Lower lobe of right lung (tissue), 2 donors: ENCODE measurements around the gene SNCB. TPM values are rescaled to one million over a fixed set of nuclear protein-coding genes. Genes with fewer than 3 reads are reported as not detected.

Experiments
- ATAC-seq, 2 donors: fragments of 200-7000 bp; cut with Tn5 transposase; one replicate each; pipeline ENCODE4 v1.9.1; 2020 to 2022; ENCODE audit warnings: mild to moderate bottlenecking in 2 of 2, moderate library complexity in 2 of 2
- DNase-seq: peaks from one replicate; pipeline ENCODE4 v3.0.0-alpha.2; 2020
- H3K27ac ChIP-seq: fragments of 200-600 bp; one replicate; pipeline ENCODE4 v1.8.0; 2022
- H3K27me3 ChIP-seq: fragments of 200-600 bp; one replicate; pipeline ENCODE4 v1.8.0; 2022; ENCODE audit warnings: low read depth
- H3K36me3 ChIP-seq: fragments of 200-600 bp; one replicate; pipeline ENCODE4 v1.8.0; 2022; ENCODE audit warnings: mild to moderate bottlenecking
- H3K4me1 ChIP-seq: fragments of 200-600 bp; one replicate; pipeline ENCODE4 v1.8.0; 2022
- H3K4me3 ChIP-seq: fragments of 200-600 bp; one replicate; pipeline ENCODE4 v1.8.0; 2022; ENCODE audit warnings: mild to moderate bottlenecking
- H3K9me3 ChIP-seq: fragments of 200-600 bp; one replicate; pipeline ENCODE4 v1.8.0; 2022
- CTCF ChIP-seq: fragments of 200-600 bp; IDR thresholded peaks from one replicate; pipeline ENCODE4 v1.8.0; 2022; ENCODE audit warnings: antibody characterized with exemption, mild to moderate bottlenecking
- intact Hi-C: fragments of 100-400 bp; cut with DNase I; formaldehyde crosslinking; loops from one replicate; pipeline ENCODE4 v1.11.0; 2022
- total RNA-seq: library from RNA; stranded (reverse); fragmentation: NEBNext Ultra II Directional; extraction: Animal tissue kit (Norgen Biotek cat#: 25700); gene quantifications from one replicate; pipeline ENCODE4 v1.2.1, GENCODE V29; 2021
- donor health status: DM: no; HTN: yes; CAD: no; lungs with severe emphysema.

SNCB gene
- total RNA-seq, 1 donor from 2014 or later = not detected

- TF ChIP-seq CTCF = no peak
- Histone ChIP-seq H3K4me3 (no peak overlapping the region), H3K27me3 (peaks cover 18% of the 10 kb centered on the region), H3K9me3 (no peaks in the 10 kb centered on the region), H3K27ac (no peak overlapping the region), H3K4me1 (peaks cover 3% of the 10 kb centered on the region), H3K36me3 (no peaks in the 10 kb centered on the region)
- ATAC-seq = no peak
- DNase-seq = no peak
- intact Hi-C loops = no loop called here
Measured at GRCh38 chr5:176597417-176598389, 32.6 kb downstream of the SNCB start.

- Histone ChIP-seq H3K27me3 (peaks cover 18% of the 10 kb centered on the region), H3K9me3 (no peaks in the 10 kb centered on the region), H3K4me1 (peaks cover 3% of the 10 kb centered on the region), H3K36me3 (no peaks in the 10 kb centered on the region), H3K27ac (no peak overlapping the region), H3K4me3 (peak overlapping the region; percentile 33)
- intact Hi-C loops = no loop called here
- TF ChIP-seq CTCF = no peak
- peak; percentile 66 to 77 for ATAC-seq
- DNase-seq = no peak
Measured at GRCh38 chr5:176596689-176597416, 33.5 kb downstream of the SNCB start.

- Histone ChIP-seq H3K4me3 (no peak overlapping the region), H3K36me3 (no peaks in the 10 kb centered on the region), H3K27ac (no peak overlapping the region), H3K9me3 (no peaks in the 10 kb centered on the region), H3K4me1 (peaks cover 3% of the 10 kb centered on the region), H3K27me3 (peaks cover 18% of the 10 kb centered on the region)
- DNase-seq (no peak), ATAC-seq (no peak)
- intact Hi-C loops = no loop called here
- no peak for TF ChIP-seq CTCF
Measured at GRCh38 chr5:176596069-176596644, 34.2 kb downstream of the SNCB start.

- peaks cover 3% of the 10 kb centered on the region for H3K4me1 ChIP-seq
- no peaks in the 10 kb centered on the region for H3K36me3 ChIP-seq
- no peak for DNase-seq
- no peak for ATAC-seq
- no peak overlapping the region for H3K4me3 ChIP-seq
- TF ChIP-seq CTCF = no peak
- peaks cover 18% of the 10 kb centered on the region for H3K27me3 ChIP-seq
- no peaks in the 10 kb centered on the region for H3K9me3 ChIP-seq
- intact Hi-C loops = no loop called here
- no peak overlapping the region for H3K27ac ChIP-seq
Measured at GRCh38 chr5:176595386-176595943, 34.9 kb downstream of the SNCB start.

- intact Hi-C loops = no loop called here
- TF ChIP-seq CTCF = no peak
- Histone ChIP-seq H3K4me3 (no peak overlapping the region), H3K27me3 (peaks cover 18% of the 10 kb centered on the region), H3K27ac (no peak overlapping the region), H3K9me3 (no peaks in the 10 kb centered on the region), H3K4me1 (peaks cover 3% of the 10 kb centered on the region), H3K36me3 (no peaks in the 10 kb centered on the region)
- no peak for DNase-seq
- ATAC-seq = no peak
Measured at GRCh38 chr5:176594554-176594953, 35.8 kb downstream of the SNCB start.
